HS-5 (cell line): ENCODE measurements around the gene B3GNT9.
A peak's percentile ranks its signal among the peaks of the same experiment; 100 is the strongest.

Experiments used
- DNase-seq: peaks from one replicate; pipeline ENCODE4 v3.0.0-alpha.2; 2012; ENCODE audit warnings: low read depth

B3GNT9 gene

DNA sequence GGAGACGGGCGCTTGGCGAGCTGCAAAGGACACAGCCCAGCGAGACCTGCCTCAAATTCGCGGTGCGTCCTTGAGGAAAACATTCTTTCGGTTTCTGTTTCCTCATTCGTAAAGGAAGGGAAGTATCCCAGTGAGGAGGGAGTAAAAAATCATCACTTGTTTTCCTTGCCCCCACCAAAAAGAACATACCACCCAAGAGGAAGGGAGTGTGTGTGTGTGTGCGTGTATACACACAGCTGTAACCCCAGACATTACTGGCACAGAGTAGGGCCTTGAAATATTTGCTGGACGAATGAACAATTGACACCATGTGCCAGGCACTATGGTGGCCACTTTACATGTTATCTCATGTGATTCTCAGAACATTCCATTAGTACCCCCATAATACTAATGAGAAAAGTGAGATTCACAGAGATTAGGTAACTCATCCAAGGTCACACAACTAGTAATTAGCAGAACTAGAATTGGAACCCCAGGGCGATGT lies 34.9 kb upstream of the B3GNT9 start:
- DNase-seq, result no peak

- DNase-seq, result peak; percentile 55
Observed at GRCh38 chr16:67184995-67185650, 34.3 kb upstream of the B3GNT9 start.

DNA sequence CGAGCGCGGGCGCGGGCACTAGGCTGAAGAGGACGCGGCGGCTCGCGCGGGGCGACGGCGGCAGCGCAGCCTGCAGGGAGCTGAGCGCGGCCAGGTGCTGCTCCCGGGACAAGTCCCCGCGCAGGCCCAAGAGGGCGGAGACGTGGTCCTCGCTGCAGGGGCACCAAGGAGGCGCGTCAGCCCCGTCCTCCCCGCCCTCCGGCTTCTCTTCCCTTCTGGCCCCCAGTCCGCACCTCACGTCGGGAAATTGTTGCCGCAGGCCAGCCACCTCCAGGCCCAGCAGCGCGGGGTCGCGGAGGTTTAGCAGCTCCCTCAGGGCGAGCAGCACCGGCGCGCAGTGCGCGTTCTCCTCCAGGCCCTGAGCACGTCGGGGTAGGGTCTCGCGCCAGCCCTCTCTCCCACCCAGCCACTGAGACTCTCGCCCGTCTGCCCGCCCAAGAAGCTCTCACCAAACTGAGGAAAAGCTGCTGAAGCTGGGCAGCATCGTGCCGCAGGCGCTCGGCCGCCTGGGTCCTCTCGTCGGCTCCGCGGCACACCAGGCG lies 33.7 kb upstream of the B3GNT9 start:
- DNase-seq, result no peak

DNA sequence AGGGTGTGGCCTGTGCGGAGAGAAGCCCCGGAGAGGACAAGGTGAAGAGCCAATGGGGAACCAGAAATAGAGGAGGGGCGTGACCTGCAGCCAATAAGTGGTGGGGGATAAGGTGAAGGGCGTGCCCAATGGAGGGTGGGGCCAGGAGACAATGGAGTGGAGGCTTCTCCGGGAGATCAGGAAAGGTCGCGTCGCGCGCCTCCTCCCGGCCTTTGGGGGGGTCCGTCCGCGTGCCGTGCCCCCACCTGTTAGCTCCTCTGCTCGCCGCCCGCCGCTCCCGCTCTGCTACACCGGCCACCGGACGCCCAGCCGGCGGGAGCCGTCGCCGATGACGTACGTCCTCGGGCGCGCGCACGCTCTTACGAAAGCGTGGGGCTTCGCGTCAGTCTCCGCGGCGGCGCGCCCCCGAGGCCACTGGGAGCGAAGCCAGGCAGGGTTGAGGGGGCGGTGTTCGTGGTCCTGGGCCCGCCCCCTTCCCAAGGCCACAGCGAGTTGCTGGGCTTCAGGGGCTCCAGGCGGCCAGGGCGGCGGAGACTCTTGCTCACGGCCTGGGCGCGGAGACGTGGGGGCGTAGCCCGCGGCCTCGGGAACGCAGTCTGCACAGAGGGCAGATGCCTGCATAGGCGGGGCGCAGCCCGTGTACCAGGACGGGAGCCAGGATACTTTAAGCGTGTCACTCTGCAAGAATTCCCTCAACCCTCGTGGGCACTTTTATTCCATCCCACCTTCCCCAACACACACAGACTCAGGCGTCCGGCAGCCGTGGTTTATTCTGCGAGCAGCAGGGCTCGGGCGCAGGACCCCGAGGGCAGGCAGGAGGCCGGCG lies 33.0 kb upstream of the B3GNT9 start, which contains the start of gene MATCAP1:
MATCAP1 (minus strand) TSS at position 337 of the 826 bp plus-strand sequence. CDS start 3,353 bp downstream, outside the sequence.
- DNase-seq, result peak; percentile 95

GRCh38 chr16:67183284-67183626 lies 32.5 kb upstream of the B3GNT9 start:
- DNase-seq, result no peak

- no peak for DNase-seq
Observed at GRCh38 chr16:67182288-67182687, 31.5 kb upstream of the B3GNT9 start.

- DNase-seq, result peak; percentile 58
Observed at GRCh38 chr16:67181346-67181745, 30.5 kb upstream of the B3GNT9 start.

- DNase-seq, result no peak
Observed at GRCh38 chr16:67180166-67180565, 29.4 kb upstream of the B3GNT9 start.

DNA sequence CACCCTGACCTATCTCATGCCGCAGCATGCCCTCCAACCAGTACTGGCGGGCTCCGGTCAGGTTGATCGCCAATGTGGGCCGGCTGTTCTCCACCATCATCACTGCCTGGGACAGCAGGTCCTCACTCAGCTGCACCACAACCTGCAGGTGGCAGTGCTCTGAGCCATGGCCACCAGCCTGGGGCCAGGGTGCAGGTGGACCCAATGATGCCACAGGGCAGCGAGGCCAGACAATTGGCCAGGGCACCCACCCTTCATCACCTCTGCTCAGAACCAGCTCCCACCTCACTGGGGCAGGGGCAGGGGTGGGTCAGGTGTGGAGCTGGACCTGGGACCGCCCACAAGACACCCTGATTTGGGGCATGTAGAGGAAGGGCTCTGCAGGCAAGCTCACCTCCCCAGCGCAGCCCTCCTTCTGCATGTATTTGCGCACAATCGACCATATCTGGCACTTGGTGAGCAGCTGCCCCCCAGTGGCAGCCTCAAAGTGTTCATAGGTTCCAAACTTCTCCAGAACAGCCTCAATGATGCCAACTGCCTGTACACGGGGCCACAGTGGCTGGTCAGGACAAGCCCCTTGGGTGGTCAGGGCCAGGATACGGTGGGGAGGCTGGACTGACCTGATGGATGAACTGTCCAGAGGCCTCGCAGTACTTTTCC lies 28.8 kb upstream of the B3GNT9 start:
- no peak for DNase-seq

DNA sequence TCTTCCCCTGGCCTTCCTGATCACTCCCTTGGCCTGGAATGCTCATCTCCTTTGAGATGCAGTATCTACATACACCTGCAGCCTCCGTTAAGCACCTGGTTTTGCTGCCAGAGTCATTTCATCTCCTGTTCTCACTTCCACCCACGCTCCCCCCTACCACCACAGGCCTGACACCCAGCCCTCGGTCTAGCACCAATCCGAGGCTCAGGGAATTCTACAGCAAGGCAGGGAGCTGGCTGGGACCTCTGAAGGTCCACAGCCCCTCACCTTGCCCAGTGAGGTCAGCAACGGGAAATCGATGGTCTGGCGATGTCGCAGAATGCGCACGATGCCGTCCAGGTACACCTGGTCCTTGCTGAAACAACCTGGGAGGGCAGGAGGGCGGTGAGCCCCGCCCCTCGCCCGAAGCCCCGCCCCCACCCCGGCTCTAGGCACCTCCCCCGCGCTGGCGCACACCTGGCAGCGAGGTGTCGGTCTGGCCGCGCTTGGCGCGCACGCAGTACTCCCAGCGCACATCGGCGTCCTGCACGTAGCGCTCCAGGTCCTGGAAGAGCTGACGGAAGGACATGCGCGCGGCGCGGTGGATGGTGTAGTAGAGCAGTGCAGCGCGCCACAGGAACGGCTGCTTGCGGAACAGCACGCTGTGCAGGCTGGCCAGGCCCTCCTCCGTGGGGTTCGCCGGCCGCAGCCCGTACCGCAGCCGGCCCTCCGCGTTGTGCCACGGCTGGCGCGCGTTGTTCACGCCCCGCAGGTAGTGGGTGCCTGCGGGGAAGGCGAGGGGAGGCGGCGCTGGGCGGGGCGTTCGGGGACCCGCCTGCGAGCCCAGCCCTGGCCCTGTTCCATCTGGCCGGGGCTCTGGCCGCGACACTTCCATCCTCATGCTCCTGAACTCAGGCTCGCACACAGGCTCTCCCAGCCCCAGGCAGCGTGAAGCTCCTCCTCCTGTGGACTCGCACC lies 27.2 kb upstream of the B3GNT9 start:
- no peak for DNase-seq

- DNase-seq, result no peak
Observed at GRCh38 chr16:67176662-67177061, 25.9 kb upstream of the B3GNT9 start.

DNA sequence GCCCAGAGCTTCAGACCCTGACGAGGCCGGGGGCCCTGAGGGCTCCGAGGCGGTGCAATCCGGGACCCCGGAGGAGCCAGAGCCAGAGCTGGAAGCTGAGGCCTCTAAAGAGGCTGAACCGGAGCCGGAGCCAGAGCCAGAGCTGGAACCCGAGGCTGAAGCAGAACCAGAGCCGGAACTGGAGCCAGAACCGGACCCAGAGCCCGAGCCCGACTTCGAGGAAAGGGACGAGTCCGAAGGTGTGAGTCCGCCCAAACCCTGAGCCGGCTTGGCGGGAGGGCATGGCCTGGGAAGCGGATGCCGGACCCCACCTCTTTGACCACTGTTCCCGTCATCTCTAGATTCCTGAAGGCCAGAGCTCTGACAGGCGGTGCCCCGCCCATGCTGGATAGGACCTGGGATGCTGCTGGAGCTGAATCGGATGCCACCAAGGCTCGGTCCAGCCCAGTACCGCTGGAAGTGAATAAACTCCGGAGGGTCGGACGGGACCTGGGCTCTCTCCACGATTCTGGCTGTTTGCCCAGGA lies 24.0 kb upstream of the B3GNT9 start:
- DNase-seq, result no peak

DNA sequence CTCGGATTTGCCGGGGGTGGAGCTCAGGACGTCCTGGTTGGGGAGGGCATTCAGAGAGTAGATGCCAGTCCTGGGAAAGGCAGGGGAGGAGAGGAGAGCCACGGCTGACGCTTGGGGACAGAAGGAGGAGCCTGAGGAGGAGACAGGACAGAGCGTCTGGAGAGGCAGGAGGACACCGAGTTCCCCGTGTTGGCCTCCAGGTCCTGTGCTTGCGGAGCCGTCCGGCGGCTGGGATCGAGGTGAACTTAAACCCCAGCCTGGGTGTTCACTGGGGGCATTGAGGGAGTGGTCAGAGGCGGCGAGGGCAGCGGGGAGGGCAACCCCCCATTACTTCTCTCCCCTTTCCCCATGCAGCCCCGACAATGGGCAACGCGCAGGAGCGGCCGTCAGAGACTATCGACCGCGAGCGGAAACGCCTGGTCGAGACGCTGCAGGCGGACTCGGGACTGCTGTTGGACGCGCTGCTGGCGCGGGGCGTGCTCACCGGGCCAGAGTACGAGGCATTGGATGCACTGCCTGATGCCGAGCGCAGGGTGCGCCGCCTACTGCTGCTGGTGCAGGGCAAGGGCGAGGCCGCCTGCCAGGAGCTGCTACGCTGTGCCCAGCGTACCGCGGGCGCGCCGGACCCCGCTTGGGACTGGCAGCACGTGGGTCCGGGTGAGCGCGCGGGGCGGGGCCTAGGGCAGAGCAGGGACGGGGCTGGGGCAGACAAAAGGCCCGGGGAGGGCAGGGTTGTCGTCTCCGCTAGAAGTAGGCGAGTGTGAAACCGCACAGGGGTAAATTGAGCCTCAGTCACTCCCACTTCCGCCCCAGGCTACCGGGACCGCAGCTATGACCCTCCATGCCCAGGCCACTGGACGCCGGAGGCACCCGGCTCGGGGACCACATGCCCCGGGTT lies 23.3 kb upstream of the B3GNT9 start:
- DNase-seq, result peak; percentile 53

GRCh38 chr16:67173323-67173722 lies 22.5 kb upstream of the B3GNT9 start:
- no peak for DNase-seq

- DNase-seq, result no peak
Observed at GRCh38 chr16:67170949-67171649, 20.3 kb upstream of the B3GNT9 start.

DNA sequence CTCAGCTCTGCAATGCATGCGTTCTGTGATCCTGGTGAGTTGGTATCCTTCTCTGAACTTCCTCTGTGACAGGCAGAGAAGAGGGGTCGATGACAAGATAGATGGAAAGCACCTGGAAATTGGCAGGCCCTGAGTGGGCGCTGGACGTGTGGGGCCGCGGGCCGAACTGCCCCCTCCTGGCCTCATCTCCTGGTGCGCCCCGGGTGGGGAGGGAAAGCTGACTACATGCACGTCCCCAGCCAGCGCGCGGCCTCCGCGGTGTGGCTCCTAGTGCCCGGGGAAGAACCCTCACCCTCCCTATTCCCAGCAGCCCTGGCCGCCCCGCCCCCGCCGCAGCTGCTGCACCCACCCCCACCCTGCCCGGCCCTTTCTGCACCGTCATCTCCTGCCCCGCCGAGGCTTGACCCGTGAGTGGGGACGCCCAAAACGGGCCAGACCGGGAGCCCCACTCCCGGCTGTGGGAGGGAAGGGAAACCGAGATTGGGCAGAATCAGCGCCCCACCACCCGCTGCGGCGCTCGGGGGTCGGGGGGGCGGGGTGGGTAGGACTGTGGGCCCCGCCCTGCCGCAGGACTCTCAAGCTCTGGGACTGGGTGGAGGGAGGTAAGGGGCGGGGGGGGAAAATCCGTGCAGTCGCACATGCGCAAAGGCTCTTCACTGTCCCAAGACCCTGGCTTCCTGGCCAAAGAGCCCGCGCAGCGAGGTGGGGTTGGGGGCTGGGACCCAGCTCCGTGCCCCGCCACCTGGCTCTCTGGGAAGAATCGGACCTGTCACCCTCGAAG lies 19.6 kb upstream of the B3GNT9 start, which contains the start of gene NOL3:
NOL3 (plus strand) TSS at position 371 of the 781 bp plus-strand sequence.
- DNase-seq, result peak; percentile 42

DNA sequence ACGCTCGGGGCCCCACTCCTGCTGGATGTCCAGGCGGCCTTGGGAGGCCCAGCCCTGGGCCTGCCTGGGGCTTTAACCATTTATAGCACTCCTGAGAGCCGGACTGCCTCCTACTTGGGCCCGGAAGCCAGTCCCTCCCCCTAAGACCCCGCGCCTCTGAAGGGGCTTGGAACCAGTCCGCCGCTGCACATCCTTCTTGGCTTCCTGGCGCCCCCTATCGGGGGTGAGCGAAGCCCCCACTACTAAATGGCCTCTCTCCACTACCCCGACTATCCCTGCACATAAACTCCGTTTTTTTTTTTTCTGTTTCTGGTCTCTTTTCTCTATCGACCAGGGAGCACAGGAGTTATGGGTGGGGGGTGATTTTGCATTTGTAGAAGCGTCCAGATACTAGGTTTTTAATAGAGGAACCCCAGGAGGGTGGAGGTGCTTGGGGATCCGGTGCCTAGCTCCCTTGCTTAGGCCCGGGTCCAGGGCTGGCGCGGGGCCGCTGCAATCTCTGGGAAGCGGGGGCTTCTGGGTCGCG lies 18.9 kb upstream of the B3GNT9 start:
- DNase-seq, result no peak

DNA sequence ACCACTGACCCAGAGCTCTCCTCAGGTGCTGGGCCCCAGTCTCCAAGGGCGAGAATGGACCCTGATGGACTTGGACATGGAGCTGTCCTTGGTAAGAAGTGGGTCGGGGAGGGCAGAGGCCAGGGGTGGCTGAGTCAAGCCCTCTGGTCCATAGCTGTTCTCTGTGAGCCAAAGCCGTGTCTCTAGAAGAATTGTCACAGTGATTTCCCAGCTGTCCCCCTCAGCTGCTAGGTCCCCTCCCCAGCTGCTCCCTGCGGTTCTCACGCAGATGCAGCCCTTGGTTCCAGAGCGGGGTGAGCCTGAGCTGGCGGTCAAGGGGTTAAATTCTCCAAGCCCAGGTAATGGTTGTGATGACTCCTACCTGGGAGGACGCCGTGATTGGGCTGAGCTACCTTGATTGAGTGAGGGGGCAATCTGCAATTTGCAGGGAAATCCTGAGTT lies 18.2 kb upstream of the B3GNT9 start:
- no peak for DNase-seq
